ENCODE data around the gene CPVL. TPM values are rescaled to one million over a fixed set of nuclear protein-coding genes. Genes with fewer than 3 reads are reported as not detected.

The CPVL gene
- total RNA-seq, 1 donor from 2014 or later, result 86.3 TPM

DNA sequence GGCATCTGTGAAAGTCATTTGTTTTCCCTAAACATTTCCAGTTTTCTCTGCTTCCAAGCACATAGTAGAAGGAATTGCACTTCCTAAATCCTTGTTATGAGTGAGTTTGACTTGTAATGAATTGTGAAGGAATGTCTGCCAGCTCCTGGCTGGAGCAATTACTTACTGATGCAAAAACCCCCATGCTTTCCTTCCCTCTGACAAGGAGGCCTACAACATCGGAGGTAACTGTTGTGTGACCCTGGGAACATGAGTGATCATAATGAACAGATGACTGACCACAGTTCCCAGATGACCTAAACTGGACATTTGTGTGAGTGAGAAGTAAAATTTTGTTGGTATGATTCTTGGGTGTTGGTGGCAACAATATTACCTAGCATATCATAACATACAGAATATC, 21.4 kb upstream of the CPVL start:
- H3K27ac ChIP-seq (replicated peaks), result no peak overlapping the region
- TF ChIP-seq, protein P1, sequence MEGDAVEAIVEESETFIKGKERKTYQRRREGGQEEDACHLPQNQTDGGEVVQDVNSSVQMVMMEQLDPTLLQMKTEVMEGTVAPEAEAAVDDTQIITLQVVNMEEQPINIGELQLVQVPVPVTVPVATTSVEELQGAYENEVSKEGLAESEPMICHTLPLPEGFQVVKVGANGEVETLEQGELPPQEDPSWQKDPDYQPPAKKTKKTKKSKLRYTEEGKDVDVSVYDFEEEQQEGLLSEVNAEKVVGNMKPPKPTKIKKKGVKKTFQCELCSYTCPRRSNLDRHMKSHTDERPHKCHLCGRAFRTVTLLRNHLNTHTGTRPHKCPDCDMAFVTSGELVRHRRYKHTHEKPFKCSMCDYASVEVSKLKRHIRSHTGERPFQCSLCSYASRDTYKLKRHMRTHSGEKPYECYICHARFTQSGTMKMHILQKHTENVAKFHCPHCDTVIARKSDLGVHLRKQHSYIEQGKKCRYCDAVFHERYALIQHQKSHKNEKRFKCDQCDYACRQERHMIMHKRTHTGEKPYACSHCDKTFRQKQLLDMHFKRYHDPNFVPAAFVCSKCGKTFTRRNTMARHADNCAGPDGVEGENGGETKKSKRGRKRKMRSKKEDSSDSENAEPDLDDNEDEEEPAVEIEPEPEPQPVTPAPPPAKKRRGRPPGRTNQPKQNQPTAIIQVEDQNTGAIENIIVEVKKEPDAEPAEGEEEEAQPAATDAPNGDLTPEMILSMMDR (IDR thresholded peaks at IDR 0.05; ENCODE audit: borderline replicate concordance), result no peak
- no peaks in the 10 kb centered on the region for H3K36me3 ChIP-seq
- no peak overlapping the region for H3K4me3 ChIP-seq
- no peak for DNase-seq
- no peaks in the 10 kb centered on the region for H3K9me3 ChIP-seq (replicated peaks)
- peaks cover 4% of the 10 kb centered on the region for H3K4me1 ChIP-seq
- intact Hi-C loops (cut with micrococcal nuclease), result no loop called here
- H3K27me3 ChIP-seq (ENCODE audit: low read depth), result no peaks in the 10 kb centered on the region

GRCh38 chr7:29163854-29164253, 17.5 kb upstream of the CPVL start:
- intact Hi-C loops (cut with micrococcal nuclease), result no loop called here

DNA sequence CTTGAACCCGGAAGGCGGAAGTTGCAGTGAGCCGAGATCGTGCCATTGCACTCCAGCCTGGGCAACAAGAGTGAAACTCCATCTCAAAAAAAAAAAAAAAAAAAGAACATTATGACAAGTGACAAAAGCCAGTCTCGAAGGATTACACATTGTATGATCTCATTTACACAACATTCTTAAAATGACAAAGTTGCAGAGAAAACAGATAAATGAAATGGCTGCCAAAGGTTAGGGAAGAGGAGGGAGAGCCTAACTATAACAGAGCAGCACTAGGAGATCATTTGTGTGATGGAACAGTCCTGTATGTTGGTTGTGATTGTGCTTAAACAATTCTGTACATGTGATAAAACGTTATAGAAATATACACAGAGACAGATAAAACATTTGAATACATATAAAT, 16.2 kb upstream of the CPVL start:
- Histone ChIP-seq H3K27ac (replicated peaks) (no peak overlapping the region), H3K36me3 (no peaks in the 10 kb centered on the region), H3K4me1 (peaks cover 3% of the 10 kb centered on the region), H3K4me3 (no peak overlapping the region), H3K27me3 (ENCODE audit: low read depth) (peaks cover 6% of the 10 kb centered on the region), H3K9me3 (replicated peaks) (no peaks in the 10 kb centered on the region)
- TF ChIP-seq, protein P1 (IDR thresholded peaks at IDR 0.05; ENCODE audit: borderline replicate concordance), result no peak
- intact Hi-C loops (cut with micrococcal nuclease), result no loop called here
- DNase-seq, result no peak

More at GRCh38 chr7:29163854-29164253, 17.5 kb upstream of the CPVL start:
- H3K9me3 ChIP-seq (replicated peaks), result no peaks in the 10 kb centered on the region
- DNase-seq, result no peak
- H3K36me3 ChIP-seq, result no peaks in the 10 kb centered on the region
- H3K27ac ChIP-seq (replicated peaks), result no peak overlapping the region
- TF ChIP-seq, protein P1 (IDR thresholded peaks at IDR 0.05; ENCODE audit: borderline replicate concordance), result no peak
- no peak overlapping the region for H3K4me3 ChIP-seq
- peaks cover 6% of the 10 kb centered on the region for H3K27me3 ChIP-seq (ENCODE audit: low read depth)
- no peaks in the 10 kb centered on the region for H3K4me1 ChIP-seq

GRCh38 chr7:29161231-29161630, 14.9 kb upstream of the CPVL start:
- Histone ChIP-seq H3K36me3 (no peaks in the 10 kb centered on the region), H3K4me1 (peaks cover 17% of the 10 kb centered on the region), H3K4me3 (no peak overlapping the region), H3K27me3 (ENCODE audit: low read depth) (peaks cover 6% of the 10 kb centered on the region), H3K9me3 (replicated peaks) (no peaks in the 10 kb centered on the region), H3K27ac (replicated peaks) (no peak overlapping the region)
- intact Hi-C loops (cut with micrococcal nuclease), result no loop called here
- DNase-seq, result no peak
- TF ChIP-seq, protein P1 (IDR thresholded peaks at IDR 0.05; ENCODE audit: borderline replicate concordance), result no peak

DNA sequence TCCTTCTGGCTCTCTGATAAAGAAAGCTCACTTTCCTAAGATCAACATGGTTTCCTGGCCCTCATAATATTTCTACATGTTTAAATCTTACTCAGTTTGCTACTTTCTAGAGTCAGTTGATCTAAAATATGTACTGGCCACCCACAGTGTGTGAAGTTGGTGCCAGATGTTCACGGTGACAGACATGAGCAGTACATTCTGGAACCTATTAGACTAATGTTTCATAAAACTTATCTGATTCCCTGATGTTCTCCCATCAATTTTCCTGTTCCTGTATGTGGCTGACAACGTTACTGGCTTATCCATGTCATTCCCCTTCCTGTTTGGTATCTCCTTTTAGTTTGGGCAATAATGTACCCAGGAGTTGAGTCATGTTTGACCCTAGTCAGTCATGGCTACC, 13.7 kb upstream of the CPVL start:
- no peaks in the 10 kb centered on the region for H3K9me3 ChIP-seq (replicated peaks)
- DNase-seq, result no peak
- intact Hi-C loops (cut with micrococcal nuclease), result no loop called here
- no peak overlapping the region for H3K27ac ChIP-seq (replicated peaks)
- TF ChIP-seq, protein P1 (IDR thresholded peaks at IDR 0.05; ENCODE audit: borderline replicate concordance), result no peak
- H3K4me1 ChIP-seq, result peaks cover 17% of the 10 kb centered on the region
- H3K4me3 ChIP-seq, result no peak overlapping the region
- peaks cover 6% of the 10 kb centered on the region for H3K27me3 ChIP-seq (ENCODE audit: low read depth)
- H3K36me3 ChIP-seq, result no peaks in the 10 kb centered on the region
